Mucosa of rectum (tissue), 2 donors: ENCODE measurements around the gene MAP3K3.

Experiments used
- H3K27ac ChIP-seq, 2 donors: one replicate each; pipeline ENCODE4 v1.7.0; 2013; ENCODE audit warnings: inconsistent platforms in 2 of 2, low read depth in 2 of 2, low read length in 2 of 2
- H3K27me3 ChIP-seq, 2 donors: one replicate each; pipeline ENCODE4 v1.7.0; 2013; ENCODE audit warnings: low read length in 2 of 2; ENCODE audit not compliant: control insufficient read depth in 2 of 2, insufficient read depth in 2 of 2
- H3K36me3 ChIP-seq, 2 donors: one replicate each; pipeline ENCODE4 v1.7.0; 2013; ENCODE audit warnings: low read length in 2 of 2; ENCODE audit not compliant: control insufficient read depth in 2 of 2, insufficient read depth in 2 of 2
- H3K4me1 ChIP-seq, 2 donors: one replicate each; pipeline ENCODE4 v1.7.0; 2013; ENCODE audit warnings: low read length in 2 of 2, mild to moderate bottlenecking in 1 of 2; ENCODE audit not compliant: control insufficient read depth in 2 of 2, insufficient read depth in 2 of 2
- H3K4me3 ChIP-seq, 2 donors: one replicate each; pipeline ENCODE4 v1.7.0; 2013; ENCODE audit warnings: low read length in 2 of 2
- H3K9ac ChIP-seq, 2 donors: one replicate each; pipeline ENCODE4 v1.7.0; 2013; ENCODE audit warnings: low read length in 2 of 2, low read depth in 1 of 2, mild to moderate bottlenecking in 1 of 2
- H3K9me3 ChIP-seq, 2 donors: one replicate each; pipeline ENCODE4 v1.7.0; 2013; ENCODE audit warnings: low read length in 2 of 2; ENCODE audit not compliant: control insufficient read depth in 2 of 2
- donor health status: healthy.
- donor health status: Normal muscosa, but diverticular disease.

The MAP3K3 gene

DNA sequence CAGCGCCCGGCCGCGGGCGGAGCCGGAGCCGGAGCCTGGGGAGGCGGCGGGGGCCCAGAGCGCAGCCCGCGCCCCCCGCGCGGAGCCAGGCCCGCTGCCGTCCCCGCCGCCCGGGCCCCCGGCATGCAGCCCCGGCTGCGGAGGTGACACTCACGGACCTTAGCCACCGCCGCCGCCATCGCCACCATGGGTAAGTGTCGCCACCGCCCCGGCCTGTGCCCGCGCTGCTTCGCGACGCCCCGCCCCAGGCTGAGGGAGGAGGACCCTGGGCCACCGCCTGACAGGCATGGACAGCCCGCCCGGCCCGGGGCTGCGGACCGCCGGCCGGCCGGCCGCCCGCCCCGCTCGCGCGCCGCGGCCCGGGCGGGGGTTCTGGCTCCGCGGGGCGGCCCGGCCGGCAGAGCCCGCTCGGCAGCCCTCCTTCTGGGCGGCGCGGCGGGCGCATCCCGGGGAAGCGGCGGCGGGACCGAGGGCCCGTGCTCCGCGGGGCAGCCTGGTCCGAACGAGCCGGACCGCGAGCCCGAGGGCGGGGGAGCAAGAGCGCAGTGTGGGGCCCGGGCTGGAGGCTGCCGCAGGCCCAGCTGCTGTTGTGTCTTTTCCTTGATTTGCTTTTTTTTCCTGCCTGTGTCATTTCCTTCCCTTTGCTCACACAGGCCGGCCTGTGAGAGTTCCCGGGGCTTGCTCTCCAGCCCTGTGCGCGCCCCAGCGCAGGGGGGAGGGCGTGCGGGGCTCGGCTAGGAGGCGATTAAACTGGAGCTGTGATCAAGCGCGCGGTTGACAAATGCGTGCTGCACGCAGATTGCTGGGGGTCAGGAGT is 565 bp downstream of the MAP3K3 start:
- no peaks in the 10 kb centered on the region for H3K27me3 ChIP-seq
- peaks cover 3 to 16% of the 10 kb centered on the region in 2 donors for H3K4me1 ChIP-seq
- peak overlapping the region; percentile 68 to 73 for H3K9ac ChIP-seq
- no peaks in the 10 kb centered on the region for H3K9me3 ChIP-seq
- peak overlapping the region; percentile 69 to 74 for H3K27ac ChIP-seq
- peak overlapping the region; percentile 78 to 82 for H3K4me3 ChIP-seq
- no peaks in the 10 kb centered on the region for H3K36me3 ChIP-seq

DNA sequence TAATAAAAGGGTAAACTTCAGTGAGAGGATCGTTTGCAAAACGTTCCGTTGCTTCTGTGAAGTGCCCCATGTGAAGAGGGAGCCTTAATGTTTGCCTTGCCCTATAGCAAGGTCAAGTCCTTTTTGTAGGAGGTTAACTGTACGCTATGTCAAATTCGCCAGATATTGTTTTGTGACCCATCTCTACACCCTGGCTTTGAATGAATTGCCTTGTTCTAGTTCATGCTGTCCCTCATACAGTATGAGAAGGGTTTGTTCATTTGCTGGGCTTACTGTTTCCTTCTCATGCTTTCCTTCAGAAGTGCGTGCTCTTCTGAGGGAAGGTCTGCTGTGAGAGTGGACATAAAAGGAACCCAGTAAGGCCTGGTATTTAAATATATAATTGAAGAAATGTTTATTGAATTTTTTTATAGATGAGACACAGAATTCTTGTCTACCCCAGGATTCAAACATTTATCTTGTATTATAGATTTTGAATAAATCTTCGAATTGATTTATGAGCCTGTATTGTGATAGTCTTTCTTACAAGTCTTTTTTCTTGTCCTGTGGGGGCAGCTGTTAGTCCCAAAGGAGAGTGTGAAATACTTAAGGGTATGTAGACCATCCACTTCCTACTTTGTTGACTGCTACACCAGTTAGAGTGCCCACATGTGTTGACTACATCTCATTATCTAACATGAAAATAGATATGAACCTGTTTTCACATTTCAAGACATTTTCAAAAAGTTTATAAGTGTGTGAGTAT is 1.7 kb downstream of the MAP3K3 start:
- Histone ChIP-seq H3K36me3 (no peaks in the 10 kb centered on the region), H3K9me3 (no peaks in the 10 kb centered on the region), H3K27me3 (no peaks in the 10 kb centered on the region), H3K27ac (no peak overlapping the region), H3K4me1 (peaks cover 3 to 16% of the 10 kb centered on the region in 2 donors), H3K9ac (peak overlapping the region in 1 of 2 donors; percentile 73), H3K4me3 (peak overlapping the region; percentile 78 to 82)

DNA sequence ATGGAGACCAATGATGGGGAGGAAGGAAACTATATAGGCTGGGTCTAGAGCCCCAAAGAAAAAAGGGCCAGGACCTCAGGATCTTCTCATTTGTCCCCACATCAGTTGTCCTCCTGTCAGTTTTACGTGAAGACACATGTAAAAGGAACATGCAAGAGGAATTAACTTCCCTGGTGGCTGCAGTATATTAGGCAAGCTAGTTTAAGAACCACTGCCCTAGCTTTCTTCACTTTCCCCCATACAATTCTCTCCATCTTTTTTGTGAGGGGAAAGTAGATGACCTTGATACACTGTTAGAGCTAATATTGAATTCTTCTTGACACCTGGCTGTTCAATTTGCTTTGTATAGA is 2.3 kb downstream of the MAP3K3 start:
- H3K4me3 ChIP-seq = no peak overlapping the region
- H3K4me1 ChIP-seq = peaks cover 3 to 16% of the 10 kb centered on the region in 2 donors
- H3K9ac ChIP-seq = no peak overlapping the region

DNA sequence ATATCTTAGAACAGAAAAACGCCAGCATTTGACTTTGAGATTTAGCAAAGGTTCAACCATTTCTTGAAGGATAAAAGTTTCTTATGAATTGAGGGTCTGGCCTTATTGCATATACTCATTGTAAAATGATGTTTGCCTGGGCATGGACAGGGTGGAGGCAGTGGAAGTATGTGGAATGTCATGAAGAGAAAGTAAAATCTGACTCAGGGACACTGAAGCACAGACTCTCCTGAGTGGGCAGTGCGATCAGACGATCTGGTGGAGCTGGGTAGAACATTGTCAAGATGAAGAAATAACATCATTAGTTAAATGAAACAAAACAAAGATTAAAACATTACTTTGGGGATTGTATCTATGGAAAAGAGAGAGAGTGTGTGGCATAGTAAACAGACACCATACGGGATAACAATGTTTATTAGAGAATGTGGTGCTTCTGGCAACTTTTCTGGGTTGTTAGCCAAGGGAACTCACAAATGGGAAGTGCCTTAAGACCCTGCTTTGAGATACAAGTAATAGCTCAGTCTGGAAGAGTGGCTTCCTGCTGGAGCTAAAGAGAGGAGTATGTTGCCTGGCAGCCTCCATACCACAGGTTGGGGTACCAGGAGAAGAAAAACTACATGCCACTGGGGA is 4.4 kb downstream of the MAP3K3 start:
- Histone ChIP-seq H3K4me1 (peaks cover 6 to 19% of the 10 kb centered on the region in 2 donors), H3K9ac (peak overlapping the region in 1 of 2 donors; percentile 12), H3K27me3 (no peaks in the 10 kb centered on the region), H3K36me3 (no peaks in the 10 kb centered on the region), H3K27ac (no peak overlapping the region), H3K9me3 (no peaks in the 10 kb centered on the region), H3K4me3 (no peak overlapping the region)

More for the DNA sequence above, 2.3 kb downstream of the MAP3K3 start:
- no peaks in the 10 kb centered on the region for H3K27me3 ChIP-seq
- H3K27ac ChIP-seq = no peak overlapping the region
- H3K36me3 ChIP-seq = no peaks in the 10 kb centered on the region
- H3K9me3 ChIP-seq = no peaks in the 10 kb centered on the region

DNA sequence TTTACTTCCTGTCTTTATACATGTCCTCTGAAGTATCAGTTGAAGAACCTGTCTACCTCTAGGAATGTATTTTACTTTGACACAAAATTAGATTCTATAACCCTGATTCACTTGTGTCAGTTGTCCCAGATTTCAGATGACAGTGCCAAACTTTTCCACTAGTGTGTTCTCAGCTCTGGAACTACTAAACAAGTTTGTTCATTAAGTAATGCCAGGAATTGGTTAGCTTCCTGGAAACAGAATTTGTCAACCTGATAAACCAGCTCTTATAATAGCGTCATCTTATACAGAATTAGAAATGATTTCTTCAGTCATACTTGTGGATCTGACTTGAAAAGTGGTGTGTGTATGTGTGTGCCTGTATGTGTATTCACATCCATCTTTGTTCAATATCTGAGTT is 7.4 kb downstream of the MAP3K3 start:
- H3K36me3 ChIP-seq = peaks cover 4 to 9% of the 10 kb centered on the region in 2 donors
- no peak overlapping the region for H3K27ac ChIP-seq
- H3K27me3 ChIP-seq = no peaks in the 10 kb centered on the region
- no peak overlapping the region for H3K9ac ChIP-seq
- H3K4me3 ChIP-seq = no peak overlapping the region
- peaks cover 3 to 7% of the 10 kb centered on the region in 2 donors for H3K4me1 ChIP-seq
- H3K9me3 ChIP-seq = no peaks in the 10 kb centered on the region

DNA sequence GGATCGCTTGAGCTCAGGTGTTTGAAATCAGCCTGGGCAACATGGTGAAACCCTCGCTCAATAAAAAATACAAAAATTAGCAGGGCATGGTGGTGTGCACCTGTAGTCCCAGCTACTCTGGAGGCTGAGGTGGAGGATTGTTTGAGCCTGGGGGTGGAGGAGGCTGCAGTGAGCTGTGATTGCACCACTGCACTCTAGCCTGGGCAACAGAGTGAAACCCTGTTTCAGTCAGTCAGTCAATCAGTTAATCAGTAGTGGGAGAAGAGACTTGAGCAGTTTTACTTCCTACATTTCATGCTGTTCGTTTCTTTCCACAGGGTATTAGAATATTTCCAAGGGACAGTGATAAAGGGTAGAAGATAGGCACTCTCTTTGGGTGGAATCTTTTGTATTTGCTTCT is 8.8 kb downstream of the MAP3K3 start:
- Histone ChIP-seq H3K9me3 (no peaks in the 10 kb centered on the region), H3K27ac (no peak overlapping the region), H3K36me3 (peaks cover 8 to 12% of the 10 kb centered on the region in 2 donors), H3K4me1 (peaks cover 3 to 7% of the 10 kb centered on the region in 2 donors), H3K27me3 (no peaks in the 10 kb centered on the region), H3K9ac (no peak overlapping the region), H3K4me3 (no peak overlapping the region)

DNA sequence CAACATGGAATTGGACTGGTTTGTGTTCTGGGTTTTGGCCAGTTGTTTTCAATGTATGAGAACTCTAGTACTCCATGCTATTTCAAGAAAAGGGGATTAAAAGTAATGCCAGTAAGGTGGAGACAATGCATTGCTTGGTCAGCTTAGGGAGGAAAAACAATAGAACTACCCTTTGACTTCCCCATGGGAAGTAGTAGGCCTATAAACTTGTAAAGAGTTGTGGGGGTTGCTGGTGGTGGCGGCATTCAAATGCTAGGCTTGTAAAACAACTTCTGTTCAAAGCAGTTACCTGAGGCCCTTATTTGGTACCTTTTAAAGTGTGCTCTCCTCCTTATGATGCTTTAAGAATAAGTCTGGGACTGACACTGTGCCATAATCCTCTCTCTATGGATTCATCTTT is 9.4 kb downstream of the MAP3K3 start:
- no peaks in the 10 kb centered on the region for H3K27me3 ChIP-seq
- H3K9me3 ChIP-seq = no peaks in the 10 kb centered on the region
- H3K27ac ChIP-seq = no peak overlapping the region
- H3K9ac ChIP-seq = no peak overlapping the region
- peaks cover 13 to 17% of the 10 kb centered on the region in 2 donors for H3K36me3 ChIP-seq
- peaks cover 3 to 7% of the 10 kb centered on the region in 2 donors for H3K4me1 ChIP-seq
- no peak overlapping the region for H3K4me3 ChIP-seq

DNA sequence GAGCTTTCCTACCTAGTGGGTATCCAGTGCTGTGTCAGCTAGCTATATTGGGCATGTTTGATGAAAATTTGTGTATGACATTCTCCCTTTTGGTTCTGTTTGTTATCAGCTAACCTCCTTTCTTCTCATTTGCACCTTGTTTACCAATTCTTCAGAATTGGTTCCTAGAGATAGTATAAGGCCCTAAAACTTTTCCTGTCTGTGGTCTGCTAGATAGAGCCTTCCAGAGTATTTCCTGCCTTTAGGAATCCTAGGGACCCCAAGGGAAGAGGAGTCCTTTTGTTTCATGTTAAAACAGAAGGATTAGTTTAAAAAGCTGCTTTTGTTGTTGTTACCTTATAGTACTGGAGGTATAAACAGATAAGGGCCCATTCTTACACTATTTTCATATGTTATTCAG is 11.5 kb downstream of the MAP3K3 start:
- no peaks in the 10 kb centered on the region for H3K27me3 ChIP-seq
- H3K4me1 ChIP-seq = peaks cover 2 to 3% of the 10 kb centered on the region in 2 donors
- H3K4me3 ChIP-seq = no peak overlapping the region
- peaks cover 16 to 26% of the 10 kb centered on the region in 2 donors for H3K36me3 ChIP-seq
- no peak overlapping the region for H3K9ac ChIP-seq
- H3K9me3 ChIP-seq = no peaks in the 10 kb centered on the region
- no peak overlapping the region for H3K27ac ChIP-seq

DNA sequence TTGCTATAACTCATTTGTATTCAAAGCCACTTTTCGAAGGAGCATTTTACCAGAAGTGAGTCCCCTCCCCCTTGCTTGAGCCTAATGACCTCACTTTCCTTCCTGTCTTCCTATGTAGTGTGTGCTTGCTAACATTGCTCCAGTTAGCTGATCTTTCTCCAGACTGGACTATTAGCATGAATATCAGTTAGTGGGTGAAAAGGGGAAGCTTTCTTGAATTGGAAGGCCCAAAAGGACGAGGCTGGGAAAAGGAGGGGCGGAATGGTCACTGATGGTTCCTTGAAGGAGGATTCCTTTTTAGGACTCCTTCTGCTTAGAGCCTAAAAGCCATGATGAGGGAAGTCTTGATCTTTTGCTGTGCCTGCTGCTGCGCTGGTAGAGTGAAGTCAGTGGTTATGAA is 11.9 kb downstream of the MAP3K3 start:
- H3K36me3 ChIP-seq = peaks cover 16 to 26% of the 10 kb centered on the region in 2 donors
- H3K27ac ChIP-seq = no peak overlapping the region
- no peak overlapping the region for H3K4me3 ChIP-seq
- H3K9ac ChIP-seq = no peak overlapping the region
- H3K4me1 ChIP-seq = peaks cover 2 to 3% of the 10 kb centered on the region in 2 donors
- no peaks in the 10 kb centered on the region for H3K9me3 ChIP-seq
- H3K27me3 ChIP-seq = no peaks in the 10 kb centered on the region

DNA sequence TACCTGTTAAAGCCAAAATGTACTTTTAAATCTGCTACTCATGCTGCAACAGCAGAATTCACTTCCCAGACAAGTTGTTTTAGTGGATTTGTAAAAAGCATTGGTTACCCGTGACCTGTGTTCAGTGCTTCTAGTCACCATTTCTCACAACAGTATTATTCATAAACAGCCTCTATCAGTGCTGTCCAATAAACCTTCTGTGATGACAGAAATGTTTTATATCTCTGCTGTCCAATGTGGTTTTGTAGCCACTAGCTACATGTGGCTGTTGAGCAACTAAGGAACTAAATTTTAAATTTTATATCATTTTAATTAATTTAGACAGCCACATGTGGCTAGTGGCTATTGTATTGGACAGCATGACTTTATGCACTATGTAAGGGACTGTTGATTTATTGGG is 12.6 kb downstream of the MAP3K3 start:
- H3K4me1 ChIP-seq = peaks cover 2 to 3% of the 10 kb centered on the region in 2 donors
- no peak overlapping the region for H3K4me3 ChIP-seq
- H3K27me3 ChIP-seq = no peaks in the 10 kb centered on the region
- H3K36me3 ChIP-seq = peaks cover 16 to 26% of the 10 kb centered on the region in 2 donors
- no peak overlapping the region for H3K27ac ChIP-seq
- H3K9ac ChIP-seq = no peak overlapping the region
- H3K9me3 ChIP-seq = no peaks in the 10 kb centered on the region
